ENCODE data around the gene CACNA1E.
A peak's percentile ranks its signal among the peaks of the same experiment; 100 is the strongest.
"Not testable (repeated sequence)": the region's sequence is repeated elsewhere in the genome, so short reads cannot be mapped to it uniquely, and the experiment has no call there.

The CACNA1E gene

DNA sequence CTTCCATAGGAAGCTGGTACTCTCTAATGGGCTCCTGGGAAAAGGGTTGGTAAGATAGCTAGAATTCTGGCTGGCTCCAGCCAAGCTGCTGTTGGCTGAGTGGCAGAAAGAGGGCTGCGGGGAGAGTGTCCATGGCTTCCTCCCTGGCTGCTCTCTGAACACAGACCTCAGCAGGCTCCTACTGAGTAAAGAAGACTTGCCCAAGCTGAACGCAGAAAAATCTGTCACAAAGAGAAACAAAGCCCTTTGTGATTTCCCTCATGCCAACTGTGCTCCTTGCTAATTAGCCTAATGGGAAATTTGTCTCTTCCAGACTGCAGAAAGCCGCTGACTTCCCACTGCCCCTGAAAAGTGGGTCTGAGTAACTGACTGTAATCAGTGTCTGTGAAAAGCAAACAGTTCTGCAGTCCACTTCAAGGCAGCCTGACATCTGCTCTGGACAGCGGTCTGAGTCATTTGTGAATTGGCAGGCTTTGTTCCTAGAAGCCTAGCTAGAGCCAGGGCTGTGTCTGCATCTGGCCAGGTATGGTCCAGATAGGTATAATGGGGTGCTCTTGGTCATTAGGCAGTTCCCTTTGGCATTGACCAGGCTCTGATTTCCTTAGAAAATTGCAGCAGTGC lies 295.4 kb downstream of the CACNA1E start:
- peak; percentile 4 for DNase-seq

DNA sequence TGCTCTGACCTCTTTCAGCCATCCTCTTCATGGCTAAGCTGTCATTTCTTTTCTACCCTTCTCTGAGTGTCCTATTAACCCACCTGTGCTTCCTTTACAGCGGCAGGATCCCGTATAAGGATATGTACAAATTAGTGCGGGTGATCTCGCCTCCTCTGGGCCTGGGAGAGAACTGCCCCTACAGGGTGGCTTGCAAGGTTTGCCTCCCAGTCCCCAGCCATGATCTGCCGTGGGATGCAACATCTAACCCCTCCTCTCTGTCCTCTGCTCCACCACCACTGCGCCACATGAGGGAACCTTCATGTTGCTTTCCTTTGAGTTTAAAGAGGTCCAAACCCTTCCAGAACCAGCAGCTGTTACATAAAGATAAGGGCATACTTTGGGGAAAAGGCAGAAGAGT lies 296.0 kb downstream of the CACNA1E start:
- DNase-seq, result no peak

DNA sequence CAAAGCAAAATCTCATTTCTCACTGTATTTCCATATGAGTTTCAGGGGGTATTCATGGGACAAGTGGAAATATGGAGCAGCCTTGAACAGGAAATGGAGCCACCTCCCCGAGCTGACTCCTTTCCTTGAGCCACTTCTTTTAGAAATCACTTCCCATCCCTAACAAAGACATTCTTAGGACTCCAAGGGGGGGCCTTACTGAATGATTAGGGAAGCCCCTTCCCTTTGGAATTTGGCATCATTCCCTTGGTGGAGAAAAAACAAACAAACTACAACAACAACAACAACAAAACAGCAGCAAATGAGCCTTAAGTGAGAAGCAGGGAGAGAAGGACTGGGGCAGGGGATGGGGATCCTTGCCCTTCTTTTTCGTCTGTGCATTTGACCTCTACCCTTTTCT lies 299.9 kb downstream of the CACNA1E start:
- no peak for DNase-seq

DNA sequence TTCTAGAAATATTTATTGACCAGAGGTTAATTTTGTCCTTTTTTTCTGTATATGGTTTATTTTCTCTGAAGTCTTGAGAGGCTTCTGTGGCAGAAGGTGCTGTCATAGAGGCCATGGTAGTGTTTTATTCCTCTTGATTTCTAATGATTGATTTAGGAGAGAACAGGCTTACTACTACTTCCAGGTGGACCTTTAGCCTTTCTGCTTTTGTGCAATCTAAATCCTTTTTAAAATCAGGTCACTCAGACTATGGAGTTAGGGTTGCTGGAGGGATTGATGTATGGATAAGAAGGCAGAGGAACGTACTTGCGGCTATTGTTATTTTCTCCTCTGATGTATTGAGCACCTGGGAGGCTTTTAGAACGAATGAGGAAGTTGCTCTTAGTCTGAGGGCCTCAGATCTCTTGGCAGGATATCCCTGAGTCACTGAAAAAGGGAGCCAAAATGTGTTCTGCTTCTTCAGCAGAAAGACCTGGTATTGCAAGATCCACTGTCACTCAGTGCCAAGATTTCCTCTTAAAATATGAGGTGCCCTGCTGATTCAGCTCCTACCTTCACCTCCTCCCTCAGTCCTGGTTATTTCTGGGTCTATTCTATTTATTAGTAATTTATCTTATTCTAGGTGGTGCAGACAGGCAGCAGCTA lies 300.8 kb downstream of the CACNA1E start:
- no peak for DNase-seq

DNA sequence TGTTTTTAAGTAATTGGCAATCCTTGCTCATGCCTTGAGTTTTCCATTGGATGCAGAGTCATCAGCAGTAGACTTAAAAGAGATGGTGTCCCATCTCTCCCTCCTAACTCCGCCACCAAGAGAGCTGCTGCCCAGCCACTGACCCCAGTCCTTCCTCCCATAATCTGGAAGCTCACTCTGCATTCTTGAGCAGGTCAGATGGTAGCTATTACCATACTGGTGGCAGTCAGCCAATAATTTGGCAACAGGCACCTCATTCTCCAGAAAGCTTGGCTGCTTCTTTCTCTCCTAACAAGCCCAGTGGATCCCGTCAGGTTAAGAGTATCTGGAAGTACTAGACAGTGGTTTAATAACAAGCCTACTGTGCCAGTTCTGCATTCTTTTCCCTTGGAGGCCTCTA lies 306.1 kb downstream of the CACNA1E start:
- no peak for DNase-seq

DNA sequence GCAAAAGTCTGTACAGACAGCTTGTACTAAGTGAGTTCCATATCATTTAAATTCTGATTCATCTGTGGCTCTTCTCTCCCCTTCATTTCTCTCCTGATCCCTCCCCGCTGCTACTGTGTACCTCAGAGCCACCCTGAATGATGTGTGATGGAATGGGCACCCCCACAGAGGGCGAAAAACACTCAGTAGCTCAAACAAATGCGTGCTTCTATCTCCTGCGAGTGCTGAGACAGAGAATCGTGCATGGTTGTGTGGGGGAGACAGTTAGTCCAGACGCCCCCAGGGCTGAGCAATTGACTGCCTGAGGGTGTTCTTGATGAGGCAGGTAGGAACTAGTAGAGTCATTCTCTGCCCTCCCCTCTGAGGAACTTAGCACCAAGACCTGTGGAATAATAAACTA lies 308.4 kb downstream of the CACNA1E start:
- no peak for DNase-seq

DNA sequence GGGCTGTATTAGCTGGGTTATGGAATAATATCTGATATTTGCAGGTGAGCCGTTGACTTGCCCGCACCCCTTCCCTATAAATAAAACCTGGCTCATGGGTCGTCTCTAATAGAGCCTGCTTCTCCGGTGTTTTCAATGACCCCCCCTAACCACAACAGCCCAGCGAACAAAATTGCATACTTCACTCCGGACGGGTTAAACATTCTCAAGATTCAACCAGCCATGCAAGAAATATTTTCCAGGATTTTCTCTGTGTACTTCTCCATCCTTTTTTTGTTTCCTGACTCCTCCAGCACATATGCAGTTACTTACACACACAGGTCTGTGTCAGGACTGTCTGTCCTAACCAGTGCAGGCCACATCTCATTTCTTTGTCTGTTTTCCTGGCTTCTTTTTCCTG lies 310.5 kb downstream of the CACNA1E start:
- no peak for DNase-seq

DNA sequence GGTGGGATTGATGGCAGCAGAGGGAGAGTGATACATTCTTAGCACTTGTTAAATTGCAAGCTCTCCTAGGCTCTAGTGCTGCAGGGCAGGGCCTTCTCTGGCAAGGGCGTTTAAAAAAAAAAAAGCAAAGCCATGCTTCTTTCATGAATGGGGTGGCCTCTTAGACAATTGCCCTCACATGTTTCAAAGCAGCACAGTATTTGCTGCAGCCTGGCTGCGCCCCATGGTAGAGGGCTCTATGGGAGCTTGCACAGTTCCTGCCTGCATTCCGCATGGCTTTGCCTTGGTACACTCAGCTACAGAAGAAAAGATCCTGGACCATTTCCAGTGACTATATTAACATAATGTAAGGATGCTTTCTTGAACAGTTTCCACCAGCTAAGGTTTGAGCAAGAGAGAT lies 311.0 kb downstream of the CACNA1E start:
- DNase-seq, result no peak

DNA sequence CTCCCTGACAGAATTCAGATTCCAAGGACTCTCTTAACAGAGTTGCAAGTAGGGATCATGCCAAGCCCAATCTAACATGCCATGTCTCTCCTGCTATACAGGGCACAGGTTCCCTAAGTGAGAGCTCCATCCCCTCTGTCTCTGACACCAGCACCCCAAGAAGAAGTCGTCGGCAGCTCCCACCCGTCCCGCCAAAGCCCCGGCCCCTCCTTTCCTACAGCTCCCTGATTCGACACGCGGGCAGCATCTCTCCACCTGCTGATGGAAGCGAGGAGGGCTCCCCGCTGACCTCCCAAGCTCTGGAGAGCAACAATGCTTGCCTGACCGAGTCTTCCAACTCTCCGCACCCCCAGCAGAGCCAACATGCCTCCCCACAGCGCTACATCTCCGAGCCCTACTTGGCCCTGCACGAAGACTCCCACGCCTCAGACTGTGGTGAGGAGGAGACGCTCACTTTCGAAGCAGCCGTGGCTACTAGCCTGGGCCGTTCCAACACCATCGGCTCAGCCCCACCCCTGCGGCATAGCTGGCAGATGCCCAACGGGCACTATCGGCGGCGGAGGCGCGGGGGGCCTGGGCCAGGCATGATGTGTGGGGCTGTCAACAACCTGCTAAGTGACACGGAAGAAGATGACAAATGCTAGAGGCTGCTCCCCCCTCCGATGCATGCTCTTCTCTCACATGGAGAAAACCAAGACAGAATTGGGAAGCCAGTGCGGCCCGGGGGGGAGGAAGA lies 315.0 kb downstream of the CACNA1E start:
- DNase-seq, result no peak

DNA sequence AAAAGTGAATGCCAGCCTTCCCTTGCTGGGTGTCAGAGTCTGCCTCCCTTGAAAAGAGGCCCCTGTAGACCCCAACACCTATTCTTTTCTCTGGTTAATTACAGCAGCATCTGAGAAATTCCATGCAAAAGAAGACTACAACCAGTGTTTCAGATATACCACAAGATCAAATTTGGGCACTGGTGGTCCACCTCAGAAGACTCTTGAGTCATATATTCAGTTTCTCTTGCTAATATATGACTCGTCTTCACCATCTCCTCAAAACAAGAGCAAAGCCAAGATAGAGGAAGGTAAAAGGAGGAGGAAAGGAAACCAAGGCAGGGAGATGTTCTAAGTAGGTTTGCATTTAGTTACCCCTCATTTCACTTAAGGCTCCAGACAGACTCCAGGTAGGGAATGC lies 318.3 kb downstream of the CACNA1E start:
- DNase-seq, result no peak

DNA sequence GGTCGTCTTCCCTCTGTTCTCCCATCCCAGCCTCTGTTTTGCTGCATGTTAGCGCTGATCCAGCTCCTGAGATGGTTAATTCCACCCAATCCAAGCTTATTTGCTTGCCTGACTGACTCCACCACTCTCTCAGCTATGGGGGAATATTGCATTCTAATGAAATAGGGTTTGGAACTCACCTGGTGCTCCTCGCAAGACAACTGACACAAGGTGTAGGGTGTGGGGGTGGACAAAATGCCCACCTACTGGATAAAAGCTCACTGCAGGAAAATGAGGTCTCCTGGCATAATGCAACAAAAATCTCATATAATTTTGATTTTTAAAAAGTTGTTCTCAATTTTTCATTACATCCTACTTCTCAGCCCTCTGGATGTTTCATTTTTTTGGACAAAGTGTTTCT lies 319.1 kb downstream of the CACNA1E start:
- DNase-seq, result no peak

DNA sequence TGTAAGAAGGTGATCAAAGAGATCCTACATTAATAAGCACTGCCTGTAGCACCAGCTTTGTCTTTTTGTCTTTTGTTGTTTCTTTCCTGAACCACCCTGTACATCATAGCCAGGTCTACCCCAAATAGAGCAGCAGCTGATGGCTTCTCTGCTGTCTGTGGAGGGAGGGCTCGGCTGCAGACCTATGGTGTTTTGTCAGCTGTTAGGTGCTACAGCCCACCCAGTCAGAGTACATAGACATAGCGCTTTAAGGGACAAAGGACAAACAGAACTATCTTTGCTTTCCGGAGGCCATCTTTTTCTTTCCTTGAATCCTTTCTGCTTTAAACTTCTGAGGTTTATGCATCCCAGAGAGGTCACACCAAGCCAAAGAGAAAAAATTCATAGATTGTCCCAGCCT lies 320.1 kb downstream of the CACNA1E start:
- no peak for DNase-seq

DNA sequence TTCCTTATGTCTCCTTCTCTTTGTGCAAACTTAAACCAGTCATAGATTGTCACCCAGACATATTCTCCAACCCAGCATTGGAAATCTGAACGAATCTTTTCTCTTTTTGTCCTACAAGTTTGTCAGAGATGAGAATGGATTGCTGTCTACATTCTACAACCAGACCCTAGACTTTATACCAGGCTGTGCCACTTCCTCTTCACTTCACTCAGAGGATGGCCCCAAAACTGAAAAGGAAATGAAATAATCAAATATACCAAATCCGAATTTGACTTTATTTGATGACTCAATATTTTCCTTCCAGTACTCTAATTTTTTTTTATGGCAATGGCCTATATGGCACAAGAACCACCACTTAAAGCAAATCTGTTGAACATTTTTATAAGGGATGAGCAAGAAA lies 321.7 kb downstream of the CACNA1E start:
- DNase-seq, result no peak

DNA sequence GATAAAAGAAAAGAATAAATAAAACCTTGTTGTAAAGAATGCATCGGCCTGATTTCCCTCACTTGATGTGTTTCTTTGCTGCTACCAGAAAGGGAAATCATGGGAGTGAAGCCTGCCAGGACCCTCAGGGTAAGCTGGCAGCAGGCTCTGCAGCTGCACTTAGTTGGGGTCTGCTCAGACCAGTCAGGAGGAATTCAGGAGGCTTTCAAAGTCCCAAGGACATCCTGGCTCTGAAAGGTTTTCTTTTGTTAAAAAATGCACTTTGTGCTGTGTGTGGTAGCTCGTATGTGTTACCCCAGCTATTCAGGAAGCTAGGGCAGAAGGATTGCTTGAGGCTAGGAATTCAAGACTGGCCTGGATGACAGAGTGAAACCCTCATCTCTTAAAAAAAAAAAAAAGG lies 323.4 kb downstream of the CACNA1E start:
- DNase-seq, result no peak

DNA sequence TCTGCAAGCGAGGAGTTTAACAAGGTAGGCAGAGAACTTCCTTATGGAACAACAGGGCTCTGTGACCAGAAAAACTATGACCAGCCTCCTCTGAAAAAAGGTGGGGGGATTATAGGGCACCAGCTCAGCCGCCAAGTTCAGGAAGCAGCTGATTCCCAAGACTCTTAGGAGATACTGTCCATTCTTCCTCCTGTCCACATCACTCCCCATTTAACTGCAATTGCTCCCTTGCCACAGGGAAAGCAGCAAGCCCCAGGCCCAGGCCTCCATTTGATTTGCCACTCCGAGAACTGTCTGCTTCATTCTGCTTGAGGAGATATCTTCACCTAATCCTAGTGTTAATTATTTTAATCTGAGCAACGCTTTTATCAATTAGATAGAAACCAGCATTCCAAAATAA lies 323.9 kb downstream of the CACNA1E start:
- DNase-seq, result no peak

DNA sequence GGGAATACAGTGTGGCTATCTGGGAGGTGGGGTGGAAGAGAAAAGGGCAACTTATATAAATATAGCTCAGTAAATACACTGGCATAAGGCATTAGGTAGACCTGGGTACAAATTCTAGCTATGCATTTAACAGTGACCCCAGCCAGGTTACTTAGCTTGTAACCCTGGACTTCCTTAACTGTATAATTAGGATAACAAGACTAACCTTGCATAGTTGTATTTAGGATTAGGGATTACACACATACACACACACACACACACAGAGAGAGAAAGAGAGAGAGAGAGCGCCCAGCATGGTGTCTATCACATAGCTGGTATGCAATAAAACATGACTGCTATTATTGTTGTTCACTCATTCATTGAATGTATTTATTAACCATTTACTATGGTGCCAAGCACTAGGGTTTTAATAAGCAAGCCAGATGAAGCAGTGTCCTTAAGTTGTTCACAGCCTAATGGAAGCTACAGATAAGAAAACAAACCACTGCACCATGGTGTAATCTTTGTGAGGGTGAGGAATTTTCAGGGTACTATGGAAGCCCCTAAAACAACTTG lies 326.8 kb downstream of the CACNA1E start:
- DNase-seq, result no peak

DNA sequence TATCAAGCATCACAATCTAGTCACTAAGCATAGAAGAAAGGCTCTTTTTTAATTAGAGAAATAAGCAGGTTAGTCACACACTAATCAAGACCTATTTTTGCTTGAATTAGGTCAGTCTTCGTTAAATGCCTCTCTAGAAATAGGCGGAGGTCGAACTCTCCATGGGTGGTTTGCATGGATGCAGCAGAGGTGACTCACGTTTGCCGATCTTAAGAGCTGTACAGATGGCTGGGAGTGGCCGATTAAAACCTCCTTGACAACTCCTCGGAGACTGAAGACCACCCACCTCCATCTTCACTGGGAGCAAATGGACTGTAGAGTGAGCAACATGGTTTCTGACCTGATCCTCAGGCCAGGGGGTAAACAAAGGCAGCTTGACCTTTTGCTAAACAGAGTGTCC lies 328.9 kb downstream of the CACNA1E start:
- DNase-seq, result no peak

DNA sequence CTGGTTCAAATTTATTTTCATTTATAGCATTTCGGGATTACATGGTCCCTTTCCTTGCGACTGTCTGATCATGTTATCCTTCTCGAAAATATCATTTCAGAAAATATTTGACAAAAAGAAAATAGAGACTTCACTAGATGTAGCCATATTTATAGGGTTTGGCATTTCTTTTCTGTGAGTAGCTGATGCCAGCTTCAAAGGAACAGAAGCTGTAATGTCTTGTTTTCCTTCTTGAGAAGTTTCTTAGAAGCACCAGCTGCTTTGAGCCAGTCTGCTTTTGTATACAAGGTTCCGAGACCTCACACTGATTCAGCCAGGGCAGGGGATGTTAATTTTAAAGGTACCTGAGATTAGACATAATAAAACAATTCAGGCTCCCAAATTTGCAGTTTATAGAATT lies 329.9 kb downstream of the CACNA1E start:
- no peak for DNase-seq

DNA sequence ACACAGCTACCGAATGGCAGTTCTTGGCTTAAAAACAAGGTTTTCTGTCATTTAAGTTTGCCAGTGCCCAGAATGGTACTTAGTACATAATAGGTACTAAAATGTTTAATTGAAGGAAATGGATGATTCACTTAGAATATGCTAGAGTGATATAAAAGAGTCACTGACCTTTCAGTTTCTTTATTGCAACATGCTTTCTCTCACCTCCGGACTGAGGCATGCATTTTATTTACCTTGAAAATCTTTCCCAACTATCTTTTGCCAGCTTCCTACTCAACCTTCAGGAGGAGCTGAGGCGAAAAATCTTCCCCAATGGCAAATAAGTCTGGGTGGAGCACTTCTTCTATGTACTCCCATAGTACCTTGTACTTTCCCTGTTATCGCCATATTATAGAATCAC lies 333.3 kb downstream of the CACNA1E start:
- no peak for DNase-seq

DNA sequence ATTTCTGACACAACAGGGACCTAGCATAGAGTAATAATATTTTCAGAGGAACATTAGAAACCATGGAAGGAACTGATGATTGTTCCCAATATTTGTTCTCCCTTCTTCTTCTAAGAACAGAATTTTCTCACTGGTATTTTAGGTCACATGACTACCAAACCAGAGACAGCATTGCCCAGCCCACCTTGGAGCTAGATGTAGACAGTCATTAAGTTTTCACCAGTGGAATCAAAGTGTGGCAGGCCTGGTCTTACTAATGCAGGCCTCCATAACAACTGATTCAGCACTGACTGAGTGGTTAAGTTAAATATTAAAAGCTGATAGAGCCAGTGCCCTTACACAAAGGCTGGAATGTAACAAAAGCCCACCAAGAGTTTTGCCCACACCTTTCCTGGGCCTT lies 333.8 kb downstream of the CACNA1E start:
- no peak for DNase-seq

DNA sequence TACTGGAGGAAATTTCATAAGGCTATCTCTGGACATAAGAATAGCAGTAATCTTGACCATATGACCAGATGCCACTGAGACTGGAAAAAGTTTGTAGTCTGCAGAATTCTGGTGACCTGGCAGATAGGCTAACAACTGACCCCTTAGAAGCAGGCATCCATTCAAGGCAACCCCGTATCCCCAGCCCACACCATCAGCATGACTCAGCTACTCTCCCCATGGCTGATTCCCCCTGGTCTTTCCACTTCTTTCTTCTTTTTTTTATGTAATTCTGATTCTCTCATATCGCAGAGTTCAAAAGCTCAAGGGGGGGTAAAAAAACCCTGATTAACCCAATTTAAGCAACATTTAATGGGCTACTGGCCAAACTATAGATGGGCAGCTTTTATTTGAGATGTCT lies 335.1 kb downstream of the CACNA1E start:
- DNase-seq, result no peak

DNA sequence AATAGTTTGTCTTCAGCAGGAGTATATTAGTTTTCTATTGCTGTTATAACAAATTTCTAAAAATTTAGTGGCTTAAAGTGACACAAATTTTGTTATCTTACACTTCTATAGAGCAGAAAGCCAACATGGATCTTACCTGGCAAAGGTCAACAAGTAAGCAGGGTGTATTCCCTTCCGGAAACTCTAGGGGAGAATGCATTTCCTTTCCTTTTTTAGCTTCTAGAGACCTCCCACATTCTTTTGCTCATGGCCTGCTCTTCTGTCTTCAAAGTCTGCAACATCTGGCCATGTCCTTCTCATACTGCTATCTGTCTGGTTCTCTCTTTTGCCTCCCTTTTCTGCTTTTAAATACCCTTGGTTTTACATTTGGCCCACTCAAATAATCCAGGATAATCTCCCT lies 335.6 kb downstream of the CACNA1E start:
- no peak for DNase-seq

DNA sequence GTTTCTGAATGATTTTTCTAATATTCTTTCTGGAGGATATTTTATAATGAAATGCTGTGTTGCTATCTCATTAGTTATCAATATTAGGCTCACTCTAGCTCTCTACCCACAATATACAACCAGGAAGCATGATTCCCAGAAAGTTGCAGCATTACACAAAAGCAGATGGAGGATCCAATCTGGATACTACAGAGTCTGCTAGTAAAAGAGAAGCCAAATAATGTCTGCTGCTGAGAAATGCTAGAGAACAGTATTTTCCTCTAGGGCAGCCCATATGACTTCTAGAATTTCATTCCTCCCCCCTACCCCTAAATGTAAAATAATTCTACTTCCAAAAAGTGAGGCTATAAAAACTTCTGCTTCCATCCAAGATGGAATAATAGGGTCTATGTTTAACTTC lies 338.4 kb downstream of the CACNA1E start:
- no peak for DNase-seq

DNA sequence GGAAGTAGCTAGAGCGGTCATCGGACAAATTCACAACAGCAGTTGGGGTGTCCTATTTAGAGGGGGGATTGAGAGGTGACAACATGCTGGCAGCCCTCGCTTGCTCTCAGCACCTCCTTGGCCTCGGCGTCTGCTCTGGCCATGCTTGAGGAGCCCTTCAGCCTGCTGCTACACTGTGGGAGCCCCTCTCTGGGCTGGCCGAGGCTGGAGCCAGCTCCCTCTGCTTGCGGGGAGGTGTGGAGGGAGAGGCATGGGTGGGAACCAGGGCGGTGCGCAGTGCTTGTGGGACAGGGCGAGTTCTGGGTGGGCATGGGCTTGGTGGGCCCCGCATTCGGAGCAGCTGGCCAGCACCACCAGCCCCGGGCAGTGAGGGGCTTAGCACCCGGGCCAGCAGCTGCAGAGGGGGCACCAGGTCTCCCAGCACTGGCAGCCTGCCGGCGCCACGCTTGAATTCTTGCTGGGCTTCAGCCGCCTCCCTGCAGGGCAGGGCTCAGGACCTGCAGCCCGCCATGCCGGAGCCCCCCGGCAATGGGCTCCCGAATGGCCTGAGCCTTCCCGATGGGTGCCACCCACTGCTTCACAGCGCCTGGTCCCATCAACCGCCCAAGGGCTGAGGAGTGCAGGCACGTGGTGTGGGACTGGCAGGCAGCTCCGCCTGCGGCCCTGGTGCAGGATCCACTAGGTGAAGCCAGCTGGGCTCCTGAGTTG lies 349.0 kb downstream of the CACNA1E start:
- not testable (repeated sequence) for DNase-seq
